MM.1S (cell line): ENCODE data around the gene TIFAB.

Experiments
- DNase-seq: peaks from one replicate; pipeline ENCODE4 v3.0.0-alpha.2; 2015
- H2AFZ ChIP-seq: fragments of 300-600 bp; sonication (generic); 2 replicates; pipeline ENCODE4 v1.6.0; 2016; ENCODE audit warnings: antibody characterized with exemption, low read length
- H3F3A ChIP-seq: fragments of 300-600 bp; sonication (generic); 2 replicates; pipeline ENCODE4 v1.6.1; 2016; ENCODE audit warnings: mild to moderate bottlenecking, antibody characterized with exemption, low read length, moderate library complexity, mixed read lengths; ENCODE audit not compliant: insufficient read depth
- H3K27ac ChIP-seq: fragments of 300-600 bp; sonication (generic); 2 replicates; pipeline ENCODE4 v1.5.1; 2016; ENCODE audit warnings: mild to moderate bottlenecking, low read length
- H3K27me3 ChIP-seq: fragments of 300-600 bp; sonication (generic); replicated peaks from 2 replicates; pipeline ENCODE4 v1.6.0; 2016; ENCODE audit warnings: low read length; ENCODE audit not compliant: insufficient read depth
- H3K36me3 ChIP-seq: fragments of 300-600 bp; sonication (generic); replicated peaks from 2 replicates; pipeline ENCODE4 v1.6.1; 2016; ENCODE audit warnings: mild to moderate bottlenecking, low read length, mixed read lengths; ENCODE audit not compliant: insufficient read depth
- H3K4me1 ChIP-seq: fragments of 300-600 bp; sonication (generic); 2 replicates; pipeline ENCODE4 v1.6.1; 2016; ENCODE audit warnings: low read length, mixed read lengths
- H3K4me2 ChIP-seq: fragments of 300-600 bp; sonication (generic); 2 replicates; pipeline ENCODE4 v1.6.0; 2016; ENCODE audit warnings: low read depth, low read length
- H3K4me3 ChIP-seq: fragments of 300-600 bp; sonication (generic); 2 replicates; pipeline ENCODE4 v1.5.1; 2016; ENCODE audit warnings: low read length, mixed read lengths
- H3K79me2 ChIP-seq: fragments of 300-600 bp; sonication (generic); 2 replicates; pipeline ENCODE4 v1.6.1; 2016; ENCODE audit warnings: mixed run types, low read length, mixed read lengths
- H3K9ac ChIP-seq: fragments of 300-600 bp; sonication (generic); 2 replicates; pipeline ENCODE4 v1.6.1; 2016; ENCODE audit warnings: low read length, mixed read lengths
- H3K9me2 ChIP-seq: fragments of 300-600 bp; sonication (generic); replicated peaks from 2 replicates; pipeline ENCODE4 v1.6.1; 2016; ENCODE audit warnings: mild to moderate bottlenecking, low read length, mixed read lengths; ENCODE audit not compliant: insufficient read depth
- H3K9me3 ChIP-seq: fragments of 300-600 bp; sonication (generic); replicated peaks from 2 replicates; pipeline ENCODE4 v1.6.1; 2016; ENCODE audit warnings: mild to moderate bottlenecking, low read length, mixed read lengths; ENCODE audit not compliant: insufficient read depth
- H4K20me1 ChIP-seq: fragments of 300-600 bp; sonication (generic); 2 replicates; pipeline ENCODE4 v1.6.1; 2016; ENCODE audit warnings: mild to moderate bottlenecking, low read length, moderate library complexity, mixed read lengths; ENCODE audit not compliant: insufficient read depth
- CTCF ChIP-seq: fragments of 300-600 bp; sonication (generic); IDR thresholded peaks from 2 replicates; pipeline ENCODE4 v1.5.1; 2016; ENCODE audit warnings: antibody characterized with exemption, low read length, mixed read lengths
- EZH2 ChIP-seq: fragments of 300-600 bp; sonication (generic); optimal IDR thresholded peaks from 2 replicates; pipeline ENCODE3; 2017; ENCODE audit warnings: low read depth, mild to moderate bottlenecking, antibody characterized with exemption, low read length, mixed read lengths
- EZH2phosphoT487 ChIP-seq: fragments of 300-600 bp; sonication (generic); IDR thresholded peaks from 2 replicates; pipeline ENCODE4 v1.6.1; 2018; ENCODE audit warnings: antibody characterized with exemption, low read length

The TIFAB gene

GRCh38 chr5:135399794-135400542 lies 52.2 kb downstream of the TIFAB start:
- Histone ChIP-seq H3K4me2 (peak overlapping the region; percentile 96), H3K4me3 (peak overlapping the region; percentile 99), H2AFZ (peak overlapping the region; percentile 100), H3K79me2 (peaks cover 45% of the 10 kb centered on the region), H3K9me2 (no peaks in the 10 kb centered on the region), H3K9ac (peak overlapping the region; percentile 87), H3F3A (peaks cover 13% of the 10 kb centered on the region), H4K20me1 (peaks cover 30% of the 10 kb centered on the region), H3K4me1 (peaks cover 32% of the 10 kb centered on the region), H3K9me3 (no peaks in the 10 kb centered on the region), H3K36me3 (no peaks in the 10 kb centered on the region; the same call in 1 of the 2 replicates), H3K27me3 (no peaks in the 10 kb centered on the region), H3K27ac (no peak overlapping the region; the same call in 1 of the 2 replicates)
- DNase-seq = no peak
- no peak for TF ChIP-seq EZH2phosphoT487
- no peak for TF ChIP-seq CTCF
- no peak for TF ChIP-seq EZH2

- DNase-seq = peak; percentile 89
- Histone ChIP-seq H3K4me3 (peak within 1 kb of the TSS; percentile 99), H3K4me1 (peaks cover 39% of the 10 kb centered on the region), H3K36me3 (no peaks in the 10 kb centered on the region; the same call in 1 of the 2 replicates), H2AFZ (peak within 1 kb of the TSS; percentile 100), H3K4me2 (peak within 1 kb of the TSS; percentile 98), H3K9me3 (no peaks in the 10 kb centered on the region), H3K9ac (peak within 1 kb of the TSS; percentile 99), H3F3A (peaks cover 13% of the 10 kb centered on the region), H3K27ac (peak within 1 kb of the TSS; percentile 93), H3K27me3 (no peaks in the 10 kb centered on the region), H3K79me2 (peaks cover 53% of the 10 kb centered on the region), H4K20me1 (peaks cover 39% of the 10 kb centered on the region), H3K9me2 (no peaks in the 10 kb centered on the region)
- TF ChIP-seq EZH2phosphoT487 (no peak), CTCF (no peak), EZH2 (no peak)
These were observed 53.0 kb downstream of the TIFAB start, which contains the start of gene MACROH2A1 for GRCh38 chr5:135398855-135399793. TSS of gene MACROH2A1 (minus strand) at chr5:135399231. CDS start at chr5:135389093, 10,138 bp downstream.

- peak overlapping the region; percentile 61; the same call in 1 of the 2 replicates for H2AFZ ChIP-seq
- H3K4me3 ChIP-seq = peak overlapping the region; percentile 99
- peaks cover 13% of the 10 kb centered on the region for H3F3A ChIP-seq
- peak overlapping the region; percentile 93 for H3K27ac ChIP-seq
- H3K9me3 ChIP-seq = no peaks in the 10 kb centered on the region
- peak overlapping the region; percentile 98 for H3K4me2 ChIP-seq
- H4K20me1 ChIP-seq = peaks cover 47% of the 10 kb centered on the region
- H3K4me1 ChIP-seq = peaks cover 47% of the 10 kb centered on the region
- no peaks in the 10 kb centered on the region for H3K27me3 ChIP-seq
- TF ChIP-seq CTCF (no peak), EZH2phosphoT487 (no peak), EZH2 (no peak)
- peaks cover 61% of the 10 kb centered on the region for H3K79me2 ChIP-seq
- no peaks in the 10 kb centered on the region; the same call in 1 of the 2 replicates for H3K36me3 ChIP-seq
- H3K9me2 ChIP-seq = no peaks in the 10 kb centered on the region
- peak overlapping the region; percentile 99 for H3K9ac ChIP-seq
- DNase-seq = peak; percentile 79
These were observed 53.8 kb downstream of the TIFAB start for GRCh38 chr5:135398160-135398854.
